Activated CD4-positive, alpha-beta T cell treated with anti-CD3 and anti-CD28 coated beads, Interleukin-2, amount 10 ng/mL, durations not matched to agents 24 days and 14 days (primary cell): ENCODE data around the gene STAG3. TPM values are rescaled to one million over a fixed set of nuclear protein-coding genes. Genes with fewer than 3 reads are reported as not detected.

ENCODE experiments used
- DNase-seq: peaks from one replicate; pipeline ENCODE4 v3.0.0; 2022
- H3K27ac Mint-ChIP-seq: one replicate; pipeline ENCODE4 v1.8.0; 2022; ENCODE audit warnings: mild to moderate bottlenecking, mixed read lengths
- H3K27me3 Mint-ChIP-seq: one replicate; pipeline ENCODE4 v1.8.0; 2022; ENCODE audit warnings: mixed read lengths
- H3K36me3 Mint-ChIP-seq: one replicate; pipeline ENCODE4 v1.8.0; 2022; ENCODE audit warnings: low read depth, mild to moderate bottlenecking, mixed read lengths
- H3K4me1 Mint-ChIP-seq: one replicate; pipeline ENCODE4 v1.8.0; 2021; ENCODE audit warnings: mixed read lengths
- H3K4me3 Mint-ChIP-seq: one replicate; pipeline ENCODE4 v1.8.0; 2022; ENCODE audit warnings: mild to moderate bottlenecking, moderate library complexity, mixed read lengths
- H3K9me3 Mint-ChIP-seq: one replicate; pipeline ENCODE4 v1.8.0; 2021; ENCODE audit warnings: mixed read lengths
- intact Hi-C: fragments of 100-400 bp; cut with micrococcal nuclease; formaldehyde crosslinking; loops from one replicate; pipeline ENCODE4 v1.15.1; 2023
- total RNA-seq: library from RNA; stranded (reverse); gene quantifications from 2 replicates; pipeline ENCODE4 v1.2.3, GENCODE V29; 2022

The STAG3 gene
- total RNA-seq, 1 donor from 2014 or later, result 23.7 TPM

GRCh38 chr7:100159099-100159623 is 18.6 kb upstream of the STAG3 start:
- peak overlapping the region; percentile 78 for H3K27ac Mint-ChIP-seq
- no peak for DNase-seq
- peaks cover 39% of the 10 kb centered on the region for H3K4me1 Mint-ChIP-seq
- peak overlapping the region; percentile 85 for H3K4me3 Mint-ChIP-seq
- no peaks in the 10 kb centered on the region for H3K27me3 Mint-ChIP-seq
- H3K36me3 Mint-ChIP-seq, result peaks cover 22% of the 10 kb centered on the region
- H3K9me3 Mint-ChIP-seq, result no peaks in the 10 kb centered on the region
- intact Hi-C loops, result loop anchor here (2.0 kb wide), 1 partner anchor 58 kb away; the partner anchor contains the start of genes AP4M1 and MCM7

- H3K4me3 Mint-ChIP-seq, result no peak overlapping the region
- H3K9me3 Mint-ChIP-seq, result no peaks in the 10 kb centered on the region
- DNase-seq, result no peak
- intact Hi-C loops, result no loop called here
- no peak overlapping the region for H3K27ac Mint-ChIP-seq
- H3K4me1 Mint-ChIP-seq, result peaks cover 40% of the 10 kb centered on the region
- H3K27me3 Mint-ChIP-seq, result no peaks in the 10 kb centered on the region
- H3K36me3 Mint-ChIP-seq, result peaks cover 20% of the 10 kb centered on the region
These were observed 17.7 kb upstream of the STAG3 start for GRCh38 chr7:100160067-100160466.

GRCh38 chr7:100163006-100163531 is 14.6 kb upstream of the STAG3 start:
- no peaks in the 10 kb centered on the region for H3K27me3 Mint-ChIP-seq
- DNase-seq, result peak; percentile 73
- H3K27ac Mint-ChIP-seq, result peak overlapping the region; percentile 71
- H3K4me1 Mint-ChIP-seq, result peaks cover 51% of the 10 kb centered on the region
- H3K9me3 Mint-ChIP-seq, result no peaks in the 10 kb centered on the region
- no peaks in the 10 kb centered on the region for H3K36me3 Mint-ChIP-seq
- peak overlapping the region; percentile 50 for H3K4me3 Mint-ChIP-seq
- intact Hi-C loops, result no loop called here

- H3K4me3 Mint-ChIP-seq, result peak overlapping the region; percentile 50
- no peak overlapping the region for H3K27ac Mint-ChIP-seq
- intact Hi-C loops, result no loop called here
- no peaks in the 10 kb centered on the region for H3K27me3 Mint-ChIP-seq
- peaks cover 58% of the 10 kb centered on the region for H3K4me1 Mint-ChIP-seq
- no peak for DNase-seq
- H3K36me3 Mint-ChIP-seq, result no peaks in the 10 kb centered on the region
- H3K9me3 Mint-ChIP-seq, result no peaks in the 10 kb centered on the region
These were observed 13.8 kb upstream of the STAG3 start for GRCh38 chr7:100163871-100164270.

GRCh38 chr7:100166317-100166940 is 11.3 kb upstream of the STAG3 start:
- peak; percentile 82 for DNase-seq
- Mint-ChIP-seq H3K27me3 (peaks cover 5% of the 10 kb centered on the region), H3K9me3 (no peaks in the 10 kb centered on the region), H3K36me3 (peaks cover 2% of the 10 kb centered on the region), H3K27ac (peak overlapping the region; percentile 65), H3K4me3 (peak overlapping the region; percentile 81), H3K4me1 (peaks cover 71% of the 10 kb centered on the region)
- intact Hi-C loops, result loop anchor here (2.0 kb wide), 1 partner anchor 42 kb away; no protein-coding TSS in a partner anchor

- H3K36me3 Mint-ChIP-seq, result peaks cover 4% of the 10 kb centered on the region
- DNase-seq, result no peak
- H3K27me3 Mint-ChIP-seq, result peaks cover 7% of the 10 kb centered on the region
- no peaks in the 10 kb centered on the region for H3K9me3 Mint-ChIP-seq
- H3K27ac Mint-ChIP-seq, result peak overlapping the region; percentile 65
- intact Hi-C loops, result loop anchor here (2.0 kb wide), 1 partner anchor 42 kb away; no protein-coding TSS in a partner anchor
- peak overlapping the region; percentile 81 for H3K4me3 Mint-ChIP-seq
- H3K4me1 Mint-ChIP-seq, result peaks cover 71% of the 10 kb centered on the region
These were observed 10.5 kb upstream of the STAG3 start for GRCh38 chr7:100166970-100167911.

- peaks cover 4% of the 10 kb centered on the region for H3K36me3 Mint-ChIP-seq
- no peak for DNase-seq
- H3K9me3 Mint-ChIP-seq, result no peaks in the 10 kb centered on the region
- peaks cover 68% of the 10 kb centered on the region for H3K4me1 Mint-ChIP-seq
- H3K27ac Mint-ChIP-seq, result peak overlapping the region; percentile 31
- intact Hi-C loops, result loop anchor here (1.0 to 2.0 kb wide), 2 partner anchors 10 to 41 kb away; partner anchors contain the start of gene TRAPPC14
- peaks cover 7% of the 10 kb centered on the region for H3K27me3 Mint-ChIP-seq
- peak overlapping the region; percentile 81 for H3K4me3 Mint-ChIP-seq
These were observed 9.8 kb upstream of the STAG3 start for GRCh38 chr7:100167912-100168323.

- peaks cover 7% of the 10 kb centered on the region for H3K27me3 Mint-ChIP-seq
- H3K4me1 Mint-ChIP-seq, result peaks cover 58% of the 10 kb centered on the region
- H3K36me3 Mint-ChIP-seq, result peaks cover 6% of the 10 kb centered on the region
- peak overlapping the region; percentile 81 for H3K4me3 Mint-ChIP-seq
- H3K9me3 Mint-ChIP-seq, result no peaks in the 10 kb centered on the region
- H3K27ac Mint-ChIP-seq, result no peak overlapping the region
- no peak for DNase-seq
- intact Hi-C loops, result no loop called here
These were observed 8.4 kb upstream of the STAG3 start for GRCh38 chr7:100169147-100169850.

GRCh38 chr7:100170101-100170897 is 7.4 kb upstream of the STAG3 start:
- Mint-ChIP-seq H3K4me3 (peak overlapping the region; percentile 72), H3K27me3 (peaks cover 7% of the 10 kb centered on the region), H3K9me3 (no peaks in the 10 kb centered on the region), H3K27ac (peak overlapping the region; percentile 68), H3K36me3 (peaks cover 8% of the 10 kb centered on the region), H3K4me1 (peaks cover 57% of the 10 kb centered on the region)
- no peak for DNase-seq
- intact Hi-C loops, result no loop called here

GRCh38 chr7:100171087-100171681 is 6.5 kb upstream of the STAG3 start:
- peaks cover 53% of the 10 kb centered on the region for H3K4me1 Mint-ChIP-seq
- peak overlapping the region; percentile 72 for H3K4me3 Mint-ChIP-seq
- H3K36me3 Mint-ChIP-seq, result peaks cover 8% of the 10 kb centered on the region
- intact Hi-C loops, result no loop called here
- DNase-seq, result peak; percentile 82
- H3K9me3 Mint-ChIP-seq, result no peaks in the 10 kb centered on the region
- peaks cover 7% of the 10 kb centered on the region for H3K27me3 Mint-ChIP-seq
- no peak overlapping the region for H3K27ac Mint-ChIP-seq

- H3K4me1 Mint-ChIP-seq, result peaks cover 53% of the 10 kb centered on the region
- intact Hi-C loops, result no loop called here
These were observed 5.9 kb upstream of the STAG3 start for GRCh38 chr7:100171840-100172239.

GRCh38 chr7:100173806-100174495 is 3.8 kb upstream of the STAG3 start:
- Mint-ChIP-seq H3K36me3 (peaks cover 8% of the 10 kb centered on the region), H3K27ac (no peak overlapping the region), H3K4me1 (peaks cover 35% of the 10 kb centered on the region), H3K27me3 (peaks cover 11% of the 10 kb centered on the region), H3K4me3 (no peak overlapping the region), H3K9me3 (no peaks in the 10 kb centered on the region)
- intact Hi-C loops, result no loop called here
- no peak for DNase-seq

More at GRCh38 chr7:100171840-100172239, 5.9 kb upstream of the STAG3 start:
- no peak for DNase-seq
- Mint-ChIP-seq H3K27ac (peak overlapping the region; percentile 45), H3K27me3 (peaks cover 11% of the 10 kb centered on the region), H3K36me3 (peaks cover 8% of the 10 kb centered on the region), H3K9me3 (no peaks in the 10 kb centered on the region), H3K4me3 (peak overlapping the region; percentile 76)
